Skeletal muscle satellite cell (primary cell): Measurements from ENCODE around the gene FNBP1.

Source experiments
- H3K27me3 ChIP-seq: 2 replicates; pipeline ENCODE4 v1.7.0; 2013; ENCODE audit warnings: low read length; ENCODE audit not compliant: control insufficient read depth, insufficient read depth
- H3K36me3 ChIP-seq: 2 replicates; pipeline ENCODE4 v1.7.0; 2013; ENCODE audit warnings: mild to moderate bottlenecking, control low read depth, low read length; ENCODE audit not compliant: insufficient read depth
- H3K4me1 ChIP-seq: 2 replicates; pipeline ENCODE4 v1.7.0; 2013; ENCODE audit warnings: low read length; ENCODE audit not compliant: control insufficient read depth, insufficient read depth
- H3K4me2 ChIP-seq: 2 replicates; pipeline ENCODE4 v1.7.0; 2013; ENCODE audit warnings: mild to moderate bottlenecking, low read length
- H3K4me3 ChIP-seq: 2 replicates; pipeline ENCODE4 v1.7.0; 2013; ENCODE audit warnings: low read length
- H3K9ac ChIP-seq: 2 replicates; pipeline ENCODE4 v1.7.0; 2013; ENCODE audit warnings: mild to moderate bottlenecking, low read depth, low read length, moderate library complexity
- H3K9me3 ChIP-seq: replicated peaks from 2 replicates; pipeline ENCODE4 v1.7.0; 2013; ENCODE audit warnings: mild to moderate bottlenecking, control low read depth, low read length

The FNBP1 gene

GRCh38 chr9:129860653-129861446, 182.1 kb downstream of the FNBP1 start:
- Histone ChIP-seq H3K4me3 (no peak overlapping the region), H3K4me1 (no peaks in the 10 kb centered on the region)

DNA sequence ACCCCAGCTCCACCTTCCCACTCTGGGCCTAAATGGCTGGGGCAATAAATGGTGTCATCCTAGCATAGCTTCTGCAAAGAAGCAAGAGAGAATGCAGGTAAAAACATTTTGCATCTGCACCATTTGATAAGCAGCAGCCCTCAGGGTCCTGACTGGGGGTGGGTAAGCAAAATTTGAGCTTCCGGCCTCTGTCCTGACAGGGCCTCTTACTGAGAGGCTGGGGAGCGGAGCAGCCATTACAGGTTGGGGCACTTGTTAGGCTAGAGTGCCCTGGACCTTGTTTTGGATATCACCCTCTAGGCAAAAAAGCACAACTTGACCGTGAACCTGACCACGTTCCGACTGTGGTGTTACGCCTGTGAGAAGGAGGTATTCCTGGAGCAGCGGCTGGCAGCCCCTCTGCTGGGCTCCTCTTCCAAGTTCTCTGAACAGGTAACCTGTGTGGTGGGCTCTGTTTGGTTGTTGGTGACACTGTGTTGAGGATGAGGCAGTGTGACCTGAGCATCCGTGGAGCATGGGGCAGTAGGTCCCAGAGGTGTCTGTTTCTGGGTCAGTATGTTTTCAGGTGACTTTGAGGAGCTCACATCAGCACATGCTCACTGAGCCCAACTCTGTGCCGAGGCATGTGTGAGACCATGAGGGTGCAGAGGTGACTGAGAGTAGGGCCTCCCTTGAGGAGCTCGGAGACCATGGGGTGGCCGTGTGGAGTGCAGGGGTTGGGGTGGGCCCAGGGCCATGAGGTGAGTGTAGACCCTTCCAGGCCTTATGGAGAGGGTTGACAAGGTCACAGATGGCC, 184.6 kb downstream of the FNBP1 start:
- H3K27me3 ChIP-seq = no peaks in the 10 kb centered on the region
- H3K4me3 ChIP-seq = no peak overlapping the region
- H3K4me1 ChIP-seq = no peaks in the 10 kb centered on the region
- no peak overlapping the region for H3K9ac ChIP-seq
- H3K9me3 ChIP-seq = no peaks in the 10 kb centered on the region
- H3K36me3 ChIP-seq = peaks cover 39% of the 10 kb centered on the region
- no peak overlapping the region for H3K4me2 ChIP-seq

More at GRCh38 chr9:129860653-129861446, 182.1 kb downstream of the FNBP1 start:
- no peaks in the 10 kb centered on the region for H3K27me3 ChIP-seq
- H3K9ac ChIP-seq = no peak overlapping the region
- no peak overlapping the region for H3K4me2 ChIP-seq
- no peaks in the 10 kb centered on the region for H3K9me3 ChIP-seq
- peaks cover 31% of the 10 kb centered on the region for H3K36me3 ChIP-seq

DNA sequence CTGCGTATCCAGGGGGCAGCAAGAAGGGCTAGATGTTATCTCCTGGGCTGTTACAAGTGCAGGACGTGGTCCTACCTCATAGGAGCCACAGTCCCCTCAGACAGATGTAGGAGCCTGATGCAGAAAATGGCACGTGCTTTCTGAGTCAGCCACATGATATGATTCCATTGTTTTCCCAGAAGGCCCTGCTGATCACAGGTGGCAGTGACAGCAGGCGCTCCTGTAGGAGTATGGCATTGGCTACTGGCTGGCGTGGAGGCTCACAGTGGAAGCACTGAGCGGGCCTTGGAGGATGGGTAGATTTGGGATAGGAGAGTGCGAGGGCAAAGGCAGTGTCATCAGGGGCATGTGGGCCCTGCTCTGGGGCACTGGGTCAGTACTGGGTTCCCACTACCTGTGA, 185.8 kb downstream of the FNBP1 start:
- peaks cover 45% of the 10 kb centered on the region for H3K36me3 ChIP-seq

GRCh38 chr9:129854588-129855110, 188.3 kb downstream of the FNBP1 start:
- Histone ChIP-seq H3K9me3 (no peaks in the 10 kb centered on the region), H3K4me3 (no peak overlapping the region), H3K4me2 (no peak overlapping the region), H3K27me3 (no peaks in the 10 kb centered on the region), H3K9ac (no peak overlapping the region), H3K4me1 (no peaks in the 10 kb centered on the region), H3K36me3 (peaks cover 32% of the 10 kb centered on the region)

More for the DNA sequence above, 185.8 kb downstream of the FNBP1 start:
- Histone ChIP-seq H3K4me1 (no peaks in the 10 kb centered on the region), H3K9ac (no peak overlapping the region), H3K4me3 (no peak overlapping the region), H3K9me3 (no peaks in the 10 kb centered on the region), H3K4me2 (no peak overlapping the region), H3K27me3 (no peaks in the 10 kb centered on the region)

DNA sequence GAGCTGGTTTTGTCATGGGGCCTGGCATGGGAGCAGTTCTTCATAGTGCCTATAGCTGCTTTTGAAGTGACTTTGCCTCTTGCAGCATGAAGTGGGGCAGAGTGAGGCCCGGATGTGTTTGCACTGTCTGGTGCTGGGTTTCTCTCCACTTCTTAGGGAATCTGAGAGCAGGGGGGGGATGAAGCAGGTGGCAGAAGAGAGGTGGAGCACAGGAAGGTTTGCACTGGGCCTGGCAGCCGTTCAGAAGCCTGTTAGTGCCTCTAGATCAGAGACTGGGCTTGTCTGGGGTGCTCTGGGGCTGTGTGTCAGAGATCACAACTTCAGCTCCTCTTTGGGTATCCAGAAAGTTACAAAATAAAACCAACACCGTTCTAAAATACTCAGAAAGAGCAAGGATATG, 189.4 kb downstream of the FNBP1 start:
- Histone ChIP-seq H3K9me3 (no peaks in the 10 kb centered on the region), H3K4me1 (no peaks in the 10 kb centered on the region), H3K4me2 (no peak overlapping the region), H3K9ac (no peak overlapping the region), H3K27me3 (no peaks in the 10 kb centered on the region), H3K4me3 (no peak overlapping the region), H3K36me3 (peaks cover 30% of the 10 kb centered on the region)

GRCh38 chr9:129852579-129852978, 190.4 kb downstream of the FNBP1 start:
- peaks cover 24% of the 10 kb centered on the region for H3K36me3 ChIP-seq
- H3K27me3 ChIP-seq = no peaks in the 10 kb centered on the region
- no peak overlapping the region for H3K4me2 ChIP-seq
- H3K9me3 ChIP-seq = no peaks in the 10 kb centered on the region
- H3K4me1 ChIP-seq = no peaks in the 10 kb centered on the region
- no peak overlapping the region for H3K9ac ChIP-seq
- no peak overlapping the region for H3K4me3 ChIP-seq

GRCh38 chr9:129851821-129852220, 191.2 kb downstream of the FNBP1 start:
- no peak overlapping the region for H3K4me3 ChIP-seq
- peaks cover 24% of the 10 kb centered on the region for H3K36me3 ChIP-seq
- H3K9ac ChIP-seq = no peak overlapping the region
- no peak overlapping the region for H3K4me2 ChIP-seq
- H3K9me3 ChIP-seq = no peaks in the 10 kb centered on the region
- H3K4me1 ChIP-seq = no peaks in the 10 kb centered on the region
- H3K27me3 ChIP-seq = no peaks in the 10 kb centered on the region

DNA sequence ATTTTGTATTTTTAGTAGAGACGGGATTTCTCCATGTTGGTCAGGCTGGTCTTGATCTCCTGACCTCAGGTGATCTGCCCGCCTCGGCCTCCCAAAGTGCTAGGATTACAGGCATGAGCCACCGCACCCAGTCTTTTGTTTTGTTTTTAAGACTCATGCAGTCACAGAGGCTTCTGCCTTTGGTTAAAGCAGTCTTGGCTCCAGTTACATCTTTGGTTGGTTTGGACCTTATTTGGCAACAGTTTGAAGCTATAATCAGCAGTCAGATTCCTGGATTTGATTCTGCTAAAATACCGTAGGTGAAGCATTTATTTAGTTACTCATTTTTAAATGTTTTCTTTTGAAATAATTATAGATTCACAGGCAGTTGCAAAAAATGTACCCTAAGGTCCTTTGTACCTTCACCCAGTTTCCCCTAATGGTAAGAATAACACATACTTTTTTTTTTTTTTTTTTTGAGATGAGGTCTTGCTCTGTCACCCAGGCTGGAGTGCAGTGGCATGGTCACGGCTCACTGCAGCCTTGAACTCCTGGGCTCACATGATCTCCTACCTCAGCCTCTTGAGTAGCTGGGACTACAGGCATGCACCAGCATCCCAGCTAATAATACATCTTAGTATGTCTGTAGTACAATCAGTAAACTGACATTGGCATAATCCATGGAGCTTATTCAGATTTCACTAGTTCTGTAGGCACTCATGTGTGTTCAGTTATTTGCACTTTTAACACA, 192.0 kb downstream of the FNBP1 start:
- Histone ChIP-seq H3K4me3 (no peak overlapping the region), H3K4me1 (no peaks in the 10 kb centered on the region), H3K9ac (no peak overlapping the region), H3K9me3 (no peaks in the 10 kb centered on the region), H3K36me3 (peaks cover 24% of the 10 kb centered on the region), H3K27me3 (no peaks in the 10 kb centered on the region), H3K4me2 (no peak overlapping the region)

- Histone ChIP-seq H3K9ac (no peak overlapping the region), H3K4me2 (no peak overlapping the region), H3K4me1 (no peaks in the 10 kb centered on the region), H3K9me3 (no peaks in the 10 kb centered on the region), H3K4me3 (no peak overlapping the region), H3K36me3 (peaks cover 20% of the 10 kb centered on the region), H3K27me3 (no peaks in the 10 kb centered on the region)
Observed at GRCh38 chr9:129849901-129850300, 193.1 kb downstream of the FNBP1 start.

DNA sequence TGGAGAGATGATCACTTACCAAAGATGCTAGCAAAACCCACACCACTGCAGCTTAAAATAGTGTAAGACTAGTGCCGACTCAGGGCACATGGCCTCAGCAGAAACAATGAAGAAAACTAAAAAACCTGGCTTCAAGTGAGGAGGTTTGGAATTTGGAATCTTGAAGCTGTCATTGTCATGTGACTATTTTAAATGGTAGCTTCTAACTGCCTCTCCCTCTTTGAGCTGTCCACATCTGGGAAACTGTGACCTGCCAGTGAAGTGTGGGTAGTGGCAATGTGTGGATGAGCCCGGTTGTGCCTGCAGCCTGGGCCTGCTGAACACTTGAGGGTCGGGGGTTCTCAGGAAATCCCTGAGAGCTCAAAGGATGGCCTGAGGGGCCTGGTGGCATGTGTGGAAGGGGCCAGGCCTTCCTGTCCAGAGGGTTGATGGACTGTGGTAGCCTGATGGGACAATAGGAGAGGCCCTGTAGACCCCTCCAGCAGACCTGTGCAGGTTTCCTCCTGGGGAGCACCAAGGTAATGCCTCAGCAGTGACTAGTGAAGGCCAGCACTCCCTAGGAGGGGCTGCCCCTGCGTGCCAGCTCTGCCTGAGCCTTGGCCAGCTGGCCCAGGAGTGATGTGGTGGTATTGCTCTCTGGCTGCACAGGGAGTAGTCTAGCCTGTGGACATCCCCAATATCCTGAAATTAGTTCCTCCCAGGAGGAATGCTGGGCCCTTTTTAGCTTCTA, 194.1 kb downstream of the FNBP1 start:
- H3K4me3 ChIP-seq = no peak overlapping the region
- peaks cover 15% of the 10 kb centered on the region for H3K36me3 ChIP-seq
- no peaks in the 10 kb centered on the region for H3K9me3 ChIP-seq
- H3K27me3 ChIP-seq = no peaks in the 10 kb centered on the region
- no peak overlapping the region for H3K9ac ChIP-seq
- H3K4me1 ChIP-seq = no peaks in the 10 kb centered on the region
- H3K4me2 ChIP-seq = no peak overlapping the region

GRCh38 chr9:129845373-129845772, 197.6 kb downstream of the FNBP1 start:
- Histone ChIP-seq H3K9ac (no peak overlapping the region), H3K9me3 (no peaks in the 10 kb centered on the region), H3K27me3 (no peaks in the 10 kb centered on the region), H3K4me1 (no peaks in the 10 kb centered on the region), H3K4me2 (no peak overlapping the region), H3K4me3 (no peak overlapping the region), H3K36me3 (no peaks in the 10 kb centered on the region)
